NCI-H82 (cell line): ENCODE data around the gene CADPS2.
A peak's percentile ranks its signal among the peaks of the same experiment; 100 is the strongest.
"Not testable (repeated sequence)": the region's sequence is repeated elsewhere in the genome, so short reads cannot be mapped to it uniquely, and the experiment has no call there.

Experiments used
- DNase-seq: peaks from one replicate; lab custom pipeline; 2025; lab: John Stamatoyannopoulos, UW

Gene CADPS2

DNA sequence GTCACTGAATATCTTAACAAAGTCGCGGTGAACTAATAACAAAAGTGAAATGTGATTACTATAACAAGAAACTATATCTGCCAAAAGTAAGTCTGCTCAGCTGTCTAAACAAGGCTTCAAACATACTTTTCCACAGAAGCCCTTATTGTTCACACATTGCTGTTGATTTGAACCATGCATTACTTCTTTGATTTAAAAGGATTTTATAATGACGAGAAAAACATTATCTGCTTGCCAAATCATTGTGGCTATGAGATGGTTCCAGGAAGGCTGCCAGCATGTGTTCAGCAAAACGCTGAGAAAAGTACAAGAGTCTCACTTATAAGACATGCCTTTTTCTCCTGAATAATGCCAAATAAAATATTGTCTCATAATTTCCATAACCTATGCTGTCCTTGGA lies 211.8 kb downstream of the CADPS2 start:
- no peak for DNase-seq

- no peak for DNase-seq
These were observed 212.3 kb downstream of the CADPS2 start for GRCh38 chr7:122673951-122674350.

DNA sequence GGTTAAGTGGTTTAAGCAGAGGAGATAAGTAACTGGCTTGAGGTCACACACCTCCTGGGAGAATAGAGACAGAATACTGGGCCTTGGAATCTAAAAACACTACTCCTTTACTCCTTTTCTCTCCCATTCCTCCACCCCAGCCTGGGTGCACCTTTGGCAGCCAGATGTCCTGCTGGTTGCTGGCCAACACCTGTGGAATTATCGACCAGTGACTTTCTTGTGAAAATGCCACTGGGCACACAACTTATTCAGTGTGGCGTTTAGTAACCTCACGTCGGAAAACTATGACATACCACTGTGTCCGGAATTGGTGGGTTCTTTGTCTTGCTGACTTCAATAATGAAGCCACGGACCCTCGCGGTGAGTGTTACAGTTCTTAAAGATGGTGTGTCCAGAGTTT lies 213.7 kb downstream of the CADPS2 start:
- DNase-seq, result no peak

- DNase-seq, result no peak
These were observed 222.5 kb downstream of the CADPS2 start for GRCh38 chr7:122663733-122664132.

DNA sequence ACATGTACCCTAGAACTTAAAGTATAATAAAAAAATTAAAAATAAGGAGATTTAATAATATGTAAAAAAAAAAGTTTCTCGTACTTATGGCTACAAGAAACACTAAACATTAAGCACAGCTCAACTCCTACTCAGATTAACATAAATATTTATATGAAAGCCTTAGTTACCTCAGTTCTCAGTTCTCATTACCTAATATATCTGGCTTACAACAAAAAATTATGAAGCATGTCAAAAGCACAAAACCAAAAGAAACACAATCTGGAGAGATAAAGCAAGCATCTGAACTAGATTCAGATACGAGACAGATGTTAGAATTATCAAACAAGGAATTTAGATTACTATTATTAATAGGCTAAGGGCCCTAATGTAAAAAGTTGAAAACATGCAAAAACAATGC lies 227.4 kb downstream of the CADPS2 start:
- no peak for DNase-seq

GRCh38 chr7:122653685-122654084 lies 232.6 kb downstream of the CADPS2 start:
- no peak for DNase-seq

DNA sequence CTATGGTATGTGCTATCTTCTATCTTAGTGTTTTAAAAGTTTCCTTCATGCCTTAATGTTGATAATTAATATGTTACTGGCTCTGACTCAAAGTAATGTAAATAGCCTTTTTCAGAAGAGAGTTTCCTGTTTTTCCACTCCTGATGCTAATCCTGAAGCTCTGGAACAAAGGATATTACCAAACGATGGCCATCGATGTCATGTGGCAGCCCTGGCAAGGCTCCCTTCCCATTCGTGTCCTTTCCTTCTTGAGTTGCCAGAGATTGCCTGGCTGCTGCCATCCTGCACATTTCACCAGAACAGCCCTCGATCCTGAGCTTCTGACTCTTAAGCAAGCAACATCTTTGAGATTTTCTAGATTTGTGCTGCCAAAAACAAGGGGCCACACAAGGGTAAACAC lies 233.4 kb downstream of the CADPS2 start:
- DNase-seq, result no peak

DNA sequence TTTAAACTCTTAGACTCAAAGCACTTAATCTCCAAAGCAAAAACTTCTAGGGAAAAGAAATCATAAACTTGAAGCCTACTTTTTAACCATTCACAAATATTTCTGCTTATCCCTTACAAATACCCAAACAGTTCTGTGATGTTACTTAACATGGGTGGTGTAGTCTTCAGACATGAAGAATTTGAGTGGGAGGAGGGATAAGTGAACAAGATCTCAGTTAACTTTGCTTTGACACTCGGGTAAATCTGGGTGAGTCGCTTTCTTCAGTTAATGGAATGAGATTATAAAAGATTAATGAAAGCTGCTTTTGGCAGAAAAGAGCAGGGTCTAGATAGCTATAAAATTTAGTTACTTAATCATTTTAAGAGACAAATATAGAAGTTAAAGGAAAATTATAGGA lies 234.8 kb downstream of the CADPS2 start:
- DNase-seq, result peak; percentile 67

DNA sequence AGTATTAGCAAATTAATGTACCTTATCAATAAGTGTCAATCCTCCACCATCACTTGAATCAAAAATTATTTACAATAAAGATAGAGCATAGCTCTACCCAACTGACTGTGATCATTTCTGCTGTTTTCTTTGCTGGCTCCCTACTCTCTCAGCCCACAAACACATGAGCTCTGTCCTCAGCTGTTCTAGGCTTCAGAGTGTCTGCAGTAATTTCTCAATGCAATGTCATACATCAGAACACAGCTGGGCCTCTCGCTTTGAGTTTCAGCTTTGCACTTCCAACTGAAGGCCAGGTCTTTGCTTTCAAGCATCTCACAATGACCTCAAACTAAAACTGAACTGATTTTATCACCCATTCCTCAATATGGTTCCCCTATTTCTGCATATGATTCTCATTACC lies 243.0 kb downstream of the CADPS2 start:
- no peak for DNase-seq

DNA sequence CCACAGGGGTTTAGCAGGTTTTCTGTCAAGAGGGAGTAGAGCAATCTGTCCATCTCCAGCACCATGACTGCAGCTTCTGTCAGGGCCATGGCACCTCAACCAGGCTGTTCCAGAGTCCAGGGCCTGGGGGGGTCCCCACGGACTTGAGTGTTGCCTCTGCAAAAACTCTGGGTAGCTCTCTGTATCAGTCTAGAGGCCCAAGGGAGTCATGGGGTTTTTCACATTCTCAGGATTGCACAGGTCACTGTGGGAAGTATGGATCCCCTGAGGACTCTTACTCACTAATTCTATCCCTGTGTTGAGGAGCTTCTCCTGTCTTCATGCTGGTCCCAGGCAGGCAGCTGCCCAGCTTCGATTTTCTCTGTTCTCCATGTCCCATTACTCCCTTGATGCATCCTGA lies 247.8 kb downstream of the CADPS2 start:
- DNase-seq, result no peak

- DNase-seq, result no peak
These were observed 248.5 kb downstream of the CADPS2 start for GRCh38 chr7:122637784-122638183.

DNA sequence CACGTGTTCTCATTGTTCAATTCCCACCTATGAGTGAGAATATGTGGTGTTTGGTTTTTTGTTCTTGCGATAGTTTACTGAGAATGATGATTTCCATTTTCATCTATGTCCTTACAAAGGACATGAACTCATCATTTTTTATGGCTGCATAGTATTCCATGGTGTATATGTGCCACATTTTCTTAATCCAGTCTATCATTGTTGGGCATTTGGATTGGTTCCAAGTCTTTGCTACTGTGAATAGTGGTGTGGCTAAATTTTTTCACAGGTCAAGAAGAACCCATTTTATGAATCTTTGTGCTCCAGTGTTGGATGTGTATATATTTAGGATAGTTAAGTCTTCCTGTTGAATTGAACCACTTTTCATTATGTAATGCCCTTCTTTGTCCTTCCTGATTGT lies 250.8 kb downstream of the CADPS2 start:
- not testable (repeated sequence) for DNase-seq

DNA sequence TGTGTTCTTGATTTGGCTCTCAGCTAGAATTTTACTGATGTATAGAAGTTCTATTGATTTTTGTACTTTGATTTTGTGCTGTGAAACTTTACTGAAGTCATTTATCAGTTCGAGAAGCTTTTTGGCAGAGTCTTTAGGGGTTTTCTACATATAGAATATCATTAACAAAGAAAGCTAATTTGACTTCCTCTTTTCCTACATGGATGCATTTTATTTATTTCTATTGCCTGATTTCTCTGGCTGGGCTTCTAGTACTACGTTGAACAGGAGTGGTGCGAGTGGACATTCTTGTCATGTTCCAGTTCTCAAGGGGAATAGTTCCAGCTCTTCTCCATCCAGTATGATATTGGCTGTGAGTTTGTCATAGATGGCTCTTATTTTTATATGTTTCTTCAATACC lies 252.8 kb downstream of the CADPS2 start:
- DNase-seq, result no peak

DNA sequence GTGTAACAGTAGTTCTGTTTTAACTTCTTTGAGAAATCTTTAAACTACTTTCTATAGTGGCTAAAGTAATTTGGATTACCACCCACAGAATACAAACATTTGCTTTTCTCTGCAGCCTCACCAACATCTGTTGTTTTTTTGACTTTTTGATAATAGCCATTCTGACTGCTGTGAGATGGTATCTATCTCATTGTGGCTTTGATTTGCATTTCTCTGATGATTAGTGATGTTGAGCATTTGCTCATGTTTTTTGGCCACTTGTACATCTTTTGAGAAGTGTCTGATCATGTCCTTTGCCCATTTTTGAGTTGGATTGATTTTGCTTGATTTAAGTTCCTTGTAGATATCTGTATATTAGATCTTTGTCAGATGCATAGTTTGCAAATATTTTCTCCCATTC lies 254.0 kb downstream of the CADPS2 start:
- no peak for DNase-seq

DNA sequence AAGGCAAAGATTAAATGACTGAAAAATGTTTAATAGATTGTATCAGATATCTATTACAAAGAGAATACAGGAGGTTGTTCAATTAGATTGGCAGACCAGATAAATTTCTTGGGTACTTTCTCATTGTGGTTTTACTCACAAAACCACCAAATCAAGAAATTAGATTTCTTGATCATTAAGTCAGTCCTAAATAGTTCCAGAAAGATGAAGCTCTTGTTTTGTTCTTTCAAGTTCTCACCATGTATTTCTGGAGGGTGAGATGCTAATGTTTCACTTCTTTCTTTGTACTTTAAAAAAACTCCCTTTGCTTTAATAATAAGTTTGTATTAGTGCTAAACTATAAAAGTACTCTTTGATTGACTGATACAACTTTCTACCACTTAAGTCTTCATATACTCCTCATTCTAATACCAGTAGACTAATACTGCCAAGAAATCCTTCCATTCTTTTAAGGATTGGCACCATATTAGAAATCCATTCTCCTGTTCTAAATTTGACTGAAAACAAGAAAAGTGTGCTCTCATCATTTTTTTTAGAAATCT lies 256.8 kb downstream of the CADPS2 start:
- DNase-seq, result no peak

- no peak for DNase-seq
These were observed 257.4 kb downstream of the CADPS2 start for GRCh38 chr7:122628651-122629411.

- DNase-seq, result no peak
These were observed 259.5 kb downstream of the CADPS2 start for GRCh38 chr7:122626785-122627184.

DNA sequence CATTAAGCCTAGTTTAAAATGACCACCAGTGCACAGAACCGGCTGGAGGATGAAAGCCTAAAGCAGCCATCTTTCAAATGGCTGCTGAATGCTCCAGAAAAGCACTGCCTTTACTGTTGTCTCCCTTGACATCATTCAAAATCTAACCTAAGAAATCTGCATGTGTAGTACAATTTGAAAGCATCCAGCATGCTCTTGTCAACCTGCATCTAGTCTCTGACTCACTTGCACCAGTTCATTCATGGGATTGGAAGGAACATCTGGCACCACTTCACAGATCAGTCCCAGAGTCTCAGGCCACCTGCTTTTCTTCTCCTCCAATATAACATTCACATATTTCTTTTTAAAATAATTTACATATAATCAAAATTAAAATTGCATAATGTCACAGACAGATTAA lies 263.6 kb downstream of the CADPS2 start:
- DNase-seq, result peak; percentile 47

DNA sequence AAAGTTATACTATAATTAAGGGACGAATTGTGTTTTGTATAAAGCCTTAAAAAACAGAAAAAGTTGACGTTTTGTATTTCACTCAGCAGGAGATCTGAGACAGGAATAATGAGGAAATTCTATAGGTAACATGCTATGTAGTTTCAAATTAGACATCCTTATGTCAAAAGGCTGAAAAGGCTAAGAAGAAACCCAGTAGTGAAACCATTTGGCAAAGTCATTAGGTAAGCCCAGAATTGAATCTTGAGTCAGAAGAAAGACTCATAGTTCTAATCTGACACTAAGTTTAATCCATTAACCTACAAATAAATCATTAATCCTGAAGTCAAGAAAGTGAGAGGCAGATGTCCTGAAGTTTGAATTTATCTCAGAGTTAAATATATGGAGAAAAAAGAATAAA lies 266.6 kb downstream of the CADPS2 start:
- peak; percentile 56 for DNase-seq

DNA sequence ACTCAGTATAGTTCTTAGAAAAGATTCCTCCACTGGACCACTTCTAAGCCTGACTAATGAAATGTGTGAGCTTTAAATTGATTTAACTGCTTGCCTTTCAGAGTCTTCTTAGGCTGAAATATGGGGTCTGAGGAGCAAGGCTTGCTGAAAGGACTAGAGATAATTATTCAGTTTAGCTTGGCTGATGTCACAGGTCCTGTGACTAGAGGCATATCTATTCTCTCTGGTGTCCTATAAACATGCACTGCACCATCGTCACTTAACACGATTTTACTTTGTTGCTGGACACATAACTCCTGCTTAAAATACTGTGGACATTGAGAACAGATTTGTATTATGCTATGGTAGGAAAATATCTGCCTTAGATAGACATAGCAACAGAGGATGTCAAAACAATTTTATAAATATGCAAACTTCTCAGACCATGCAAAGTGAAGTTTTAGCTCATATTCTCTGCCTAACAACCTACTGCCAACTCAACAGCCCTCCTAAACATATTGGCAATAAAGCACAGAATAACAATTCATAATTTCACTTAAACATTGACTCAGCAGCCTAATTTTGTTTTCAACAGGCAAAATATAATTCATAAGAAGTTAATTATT lies 267.6 kb downstream of the CADPS2 start:
- DNase-seq, result peak; percentile 49

DNA sequence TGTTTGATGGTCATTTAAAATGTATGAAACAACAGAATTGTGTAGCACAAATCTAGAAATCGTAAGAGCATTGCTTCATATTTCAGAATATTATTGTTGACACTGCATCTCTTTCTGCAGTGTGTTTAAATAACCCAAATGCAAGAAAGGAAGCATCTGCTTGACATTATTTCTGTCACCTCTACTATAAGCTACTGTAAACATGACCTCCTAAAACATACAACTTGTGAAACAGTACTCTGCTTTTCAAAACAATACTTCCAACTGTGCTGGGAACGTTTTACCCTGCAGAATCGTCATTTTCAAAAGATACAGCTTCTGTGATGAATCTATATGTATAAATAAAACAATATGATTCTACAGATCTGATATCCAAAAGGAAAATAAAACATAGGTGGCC lies 269.3 kb downstream of the CADPS2 start:
- DNase-seq, result no peak

- DNase-seq, result no peak
These were observed 280.3 kb downstream of the CADPS2 start for GRCh38 chr7:122605929-122606328.

- no peak for DNase-seq
These were observed 282.0 kb downstream of the CADPS2 start for GRCh38 chr7:122604251-122604650.

- DNase-seq, result no peak
These were observed 283.5 kb downstream of the CADPS2 start for GRCh38 chr7:122602800-122603199.
